ENCODE results near the gene FCRLA.

Gene FCRLA

DNA sequence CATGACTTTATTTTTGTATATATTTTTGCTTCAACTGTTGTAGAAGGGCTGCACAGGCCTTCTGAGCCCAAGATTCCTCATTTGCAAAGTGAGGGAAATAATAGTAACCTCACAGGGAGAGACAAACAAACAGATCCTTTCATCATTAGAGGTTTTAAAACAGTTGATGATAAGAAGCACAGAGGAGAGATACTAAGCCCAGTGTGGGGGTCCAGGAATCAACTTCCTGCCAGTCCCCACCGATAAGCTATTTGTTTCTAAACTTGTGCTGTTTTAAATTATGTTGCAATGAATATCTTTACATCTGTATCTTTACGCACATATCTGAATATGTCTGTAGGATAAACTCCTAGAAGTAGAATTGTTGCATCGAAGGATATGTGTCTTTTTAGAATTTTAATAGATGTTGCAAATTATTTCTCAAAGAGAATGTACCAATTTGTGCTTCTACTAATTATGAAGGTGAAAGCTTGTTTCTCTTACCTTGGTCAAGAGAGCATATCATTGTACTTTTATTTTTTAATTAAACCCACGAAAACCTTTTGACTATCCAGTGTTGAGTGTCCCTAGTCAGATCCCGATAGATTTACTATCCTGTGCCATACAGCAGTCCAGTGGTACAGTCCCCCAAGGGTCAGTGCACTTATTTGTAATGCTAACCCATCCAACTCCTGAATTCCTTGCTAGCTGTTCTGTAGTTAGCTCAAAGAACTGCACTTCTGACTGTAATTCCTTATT is 25.1 kb downstream of the FCRLA start:
- no peak for DNase-seq (ENCODE audit: low spot score)

DNA sequence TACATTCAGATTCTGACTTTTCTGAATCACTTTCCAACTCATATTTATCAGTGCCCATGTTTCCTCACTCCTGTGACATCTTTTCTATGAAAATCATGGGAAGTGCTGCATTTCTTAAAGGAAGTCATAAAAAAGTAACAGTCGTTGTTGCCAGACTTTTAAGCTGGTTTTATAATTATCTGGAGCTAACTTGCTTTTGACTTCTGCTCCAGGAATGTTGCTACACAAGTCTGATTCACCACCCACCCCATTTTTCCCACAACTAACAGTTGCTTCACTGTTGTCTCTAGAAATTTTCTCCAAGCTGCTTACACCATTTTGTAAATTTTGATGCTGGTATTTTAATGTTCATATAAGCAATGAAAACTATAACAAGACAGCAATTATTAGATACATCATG is 26.5 kb downstream of the FCRLA start:
- DNase-seq (ENCODE audit: low spot score), result peak; percentile 62

DNA sequence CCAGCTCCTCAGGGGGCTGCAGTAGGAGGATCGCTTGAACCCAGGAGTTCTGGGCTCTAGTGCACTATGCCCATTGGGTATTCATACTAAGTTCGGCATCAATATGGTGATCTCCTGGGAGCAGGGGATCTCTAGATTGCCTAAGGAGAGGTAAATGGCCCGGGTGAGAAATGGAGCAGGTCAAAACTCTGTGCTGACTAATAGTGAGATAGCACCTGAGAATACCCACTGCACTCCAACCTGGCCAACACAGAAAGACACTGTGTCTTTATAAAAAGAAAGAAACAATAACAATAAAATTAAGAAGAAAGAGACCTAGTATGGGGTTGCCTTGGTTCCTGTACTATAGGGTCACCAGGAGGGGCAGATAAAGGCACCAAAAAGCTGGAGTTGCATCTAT is 28.8 kb downstream of the FCRLA start:
- DNase-seq (ENCODE audit: low spot score), result no peak

GRCh38 chr1:161736335-161736969 is 29.4 kb downstream of the FCRLA start:
- no peak for DNase-seq (ENCODE audit: low spot score)

- no peak for DNase-seq (ENCODE audit: low spot score)
These were observed 30.6 kb downstream of the FCRLA start for GRCh38 chr1:161737625-161738024.

DNA sequence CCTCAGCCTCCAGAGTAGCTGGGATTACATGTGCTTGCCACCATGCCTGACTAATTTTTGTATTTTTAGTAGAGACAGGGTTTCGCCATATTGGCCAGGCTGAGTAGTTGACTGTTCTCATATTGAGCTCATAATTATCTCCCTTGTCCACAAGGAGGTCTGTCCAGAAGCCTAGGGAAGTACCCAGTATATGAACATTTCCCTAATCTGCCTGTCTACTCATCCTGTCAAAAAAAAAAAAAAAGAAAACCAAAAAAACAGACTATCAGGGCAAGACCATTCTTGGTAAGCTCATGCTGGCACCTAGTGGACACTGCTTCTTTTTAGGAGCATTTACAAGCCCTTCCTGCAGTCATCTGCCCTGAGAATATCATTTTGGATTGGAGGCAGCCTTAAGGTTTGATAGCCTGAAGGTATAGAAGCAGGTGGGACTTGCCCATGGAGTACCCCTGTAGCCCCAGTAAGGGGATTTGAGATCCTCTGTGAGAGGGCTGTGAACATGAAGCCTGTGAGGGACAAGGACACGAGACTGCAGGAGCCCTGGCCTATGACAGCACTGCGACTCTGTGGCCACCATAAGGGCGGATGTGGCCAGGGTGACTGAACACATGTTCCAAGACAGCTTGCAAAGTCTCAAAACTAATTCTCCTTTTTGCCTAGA is 31.7 kb downstream of the FCRLA start:
- DNase-seq (ENCODE audit: low spot score), result peak; percentile 44

DNA sequence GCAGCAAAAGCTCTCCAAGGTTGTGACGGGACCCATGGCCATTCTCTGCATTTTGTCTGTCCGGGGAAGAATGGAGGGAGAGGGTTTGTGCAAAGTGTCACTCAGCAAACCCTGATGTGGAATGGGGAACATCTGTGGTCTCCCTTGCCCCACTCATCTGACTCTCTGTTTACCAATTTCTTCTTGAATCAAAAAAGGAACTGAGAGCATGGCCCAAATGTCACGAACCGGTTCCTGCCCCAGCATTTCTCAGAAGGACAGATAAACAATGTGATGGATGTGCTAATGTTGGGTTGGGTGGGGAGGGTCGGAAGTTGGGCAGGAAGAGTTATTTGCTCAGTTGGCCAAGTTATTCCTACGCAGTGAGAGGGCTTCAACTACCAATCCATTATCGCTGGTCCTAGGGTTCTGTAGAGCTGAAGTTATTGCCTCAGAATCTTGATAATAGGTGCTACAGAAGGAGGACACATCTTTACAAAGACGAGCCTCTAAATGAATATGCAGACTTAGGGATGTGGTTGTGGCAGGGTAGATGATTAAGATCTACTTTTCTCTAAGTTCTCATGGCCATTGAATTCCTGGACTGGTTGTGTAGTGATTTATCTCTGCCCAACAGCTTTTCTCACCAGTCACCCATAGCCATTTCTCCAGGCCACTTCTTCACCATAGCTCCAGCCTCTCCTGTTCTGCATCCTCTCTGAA is 33.0 kb downstream of the FCRLA start:
- DNase-seq (ENCODE audit: low spot score), result no peak

GRCh38 chr1:161740921-161741320 is 33.9 kb downstream of the FCRLA start:
- no peak for DNase-seq (ENCODE audit: low spot score)

DNA sequence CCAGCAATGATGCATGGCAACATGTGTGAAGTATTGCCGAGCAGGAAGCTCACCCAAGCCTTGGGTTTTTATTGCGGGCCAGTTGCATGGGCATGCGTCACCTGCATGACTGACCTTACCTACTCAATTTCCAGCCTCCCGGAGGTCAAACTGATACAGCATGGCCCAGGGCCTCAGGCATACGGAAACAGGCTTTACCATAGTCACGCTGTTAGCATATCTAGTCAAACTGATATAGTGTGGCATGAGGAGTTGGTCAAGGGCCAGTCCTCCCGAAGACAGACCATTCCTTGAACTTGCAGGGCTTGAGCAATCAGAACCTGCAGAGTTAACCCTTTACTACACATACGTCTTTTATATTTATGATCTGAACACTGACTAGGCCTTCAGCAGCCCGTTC is 36.2 kb downstream of the FCRLA start:
- no peak for DNase-seq (ENCODE audit: low spot score)

- DNase-seq (ENCODE audit: low spot score), result no peak
These were observed 40.8 kb downstream of the FCRLA start for GRCh38 chr1:161747801-161748200.

DNA sequence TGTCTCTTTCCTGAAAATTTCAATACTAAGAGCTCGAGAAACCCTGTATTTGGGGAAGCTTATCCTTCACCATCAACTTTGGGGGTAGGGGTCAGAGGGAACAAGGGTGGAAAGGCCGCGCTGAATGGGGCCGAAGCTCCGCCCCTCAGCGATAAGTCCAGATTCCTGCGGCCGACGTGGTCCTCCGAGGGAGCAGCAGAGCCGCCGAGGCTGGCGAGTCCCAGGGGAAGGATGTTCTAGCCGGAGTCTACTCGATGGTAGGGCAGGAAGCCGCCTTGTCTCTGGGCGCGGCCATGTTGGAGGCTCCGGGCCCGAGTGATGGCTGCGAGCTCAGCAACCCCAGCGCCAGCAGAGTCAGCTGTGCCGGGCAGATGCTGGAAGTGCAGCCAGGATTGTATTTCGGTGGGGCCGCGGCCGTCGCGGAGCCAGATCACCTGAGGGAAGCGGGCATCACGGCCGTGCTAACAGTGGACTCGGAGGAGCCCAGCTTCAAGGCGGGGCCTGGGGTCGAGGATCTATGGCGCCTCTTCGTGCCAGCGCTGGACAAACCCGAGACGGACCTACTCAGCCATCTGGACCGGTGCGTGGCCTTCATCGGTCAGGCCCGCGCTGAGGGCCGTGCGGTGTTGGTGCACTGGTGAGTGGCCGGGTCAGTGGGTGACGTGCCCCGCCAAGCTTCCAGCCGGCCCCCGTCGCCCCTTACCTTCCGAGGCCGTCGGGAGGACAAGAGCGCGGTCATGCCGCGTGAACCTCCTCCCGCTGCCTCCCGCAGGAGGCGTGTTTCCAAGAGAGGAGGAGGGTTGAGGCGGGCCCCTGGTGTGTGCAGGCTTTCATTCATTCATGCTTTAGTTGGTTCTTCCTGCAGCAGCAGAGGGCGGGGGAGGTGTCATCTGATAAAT is 42.7 kb downstream of the FCRLA start, which contains the start of gene DUSP12:
TSS of gene DUSP12 (plus strand) at position 278 of the 899 bp plus-strand sequence. CDS start at position 294, 16 bp downstream.
- peak; percentile 91 for DNase-seq (ENCODE audit: low spot score)

DNA sequence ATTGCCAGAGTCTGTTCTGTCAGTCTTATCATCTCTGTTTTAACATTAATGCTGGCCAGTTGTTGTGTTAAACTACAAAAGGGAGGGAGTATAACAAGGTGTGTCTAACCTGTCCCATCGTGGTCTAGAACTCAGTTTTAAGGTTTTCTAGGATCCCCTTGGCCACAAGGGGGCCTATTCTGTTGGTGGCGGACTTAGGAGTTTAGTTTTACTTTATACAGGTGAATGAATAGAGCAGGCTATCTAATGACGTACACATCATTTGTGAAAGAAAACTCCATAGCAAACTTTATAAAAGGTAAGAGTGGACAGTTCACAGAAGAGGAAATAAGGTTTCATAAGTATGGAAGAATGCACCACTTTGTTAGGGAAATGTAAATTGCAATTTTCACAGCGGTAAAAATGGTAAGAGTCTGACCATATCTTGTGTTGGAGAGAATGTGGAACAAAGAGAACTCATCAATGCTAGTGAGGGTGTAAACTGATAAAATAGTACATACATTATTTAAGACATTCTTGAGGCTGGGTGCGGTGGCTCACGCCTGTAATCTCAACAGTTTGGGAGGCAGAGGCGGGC is 56.6 kb downstream of the FCRLA start:
- no peak for DNase-seq (ENCODE audit: low spot score)

All from AG08396 (cell line).